ENCODE results near the gene LGR6.

The LGR6 gene

DNA sequence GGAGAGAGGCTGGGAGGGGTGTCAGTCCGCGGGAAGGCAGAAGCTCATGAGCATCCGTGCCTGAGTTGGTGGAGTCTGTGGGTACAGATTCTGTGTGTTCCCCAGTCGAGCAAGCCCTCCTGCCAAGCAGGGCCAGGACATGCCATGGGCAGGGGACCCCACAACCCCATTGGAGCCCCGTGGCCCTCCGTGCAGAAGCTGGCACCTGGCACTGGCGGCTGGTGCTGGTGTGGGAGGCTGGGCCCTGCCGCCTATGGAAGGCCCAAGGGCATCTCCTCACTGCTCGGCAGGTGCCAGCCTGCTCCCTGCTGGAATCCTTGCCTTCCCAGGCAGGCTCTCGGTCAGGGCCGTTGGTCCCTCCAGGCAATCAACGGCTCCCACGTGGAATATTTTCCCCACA, 74.4 kb downstream of the LGR6 start:
- no peak for DNase-seq
- in situ Hi-C loops (cut with HindIII; ENCODE audit: low pct_ligation_motif_present, low sequenced_read_pairs), result no loop called here
- H3K36me3 ChIP-seq (replicated peaks), result no peaks in the 10 kb centered on the region
- TF ChIP-seq, protein P1, sequence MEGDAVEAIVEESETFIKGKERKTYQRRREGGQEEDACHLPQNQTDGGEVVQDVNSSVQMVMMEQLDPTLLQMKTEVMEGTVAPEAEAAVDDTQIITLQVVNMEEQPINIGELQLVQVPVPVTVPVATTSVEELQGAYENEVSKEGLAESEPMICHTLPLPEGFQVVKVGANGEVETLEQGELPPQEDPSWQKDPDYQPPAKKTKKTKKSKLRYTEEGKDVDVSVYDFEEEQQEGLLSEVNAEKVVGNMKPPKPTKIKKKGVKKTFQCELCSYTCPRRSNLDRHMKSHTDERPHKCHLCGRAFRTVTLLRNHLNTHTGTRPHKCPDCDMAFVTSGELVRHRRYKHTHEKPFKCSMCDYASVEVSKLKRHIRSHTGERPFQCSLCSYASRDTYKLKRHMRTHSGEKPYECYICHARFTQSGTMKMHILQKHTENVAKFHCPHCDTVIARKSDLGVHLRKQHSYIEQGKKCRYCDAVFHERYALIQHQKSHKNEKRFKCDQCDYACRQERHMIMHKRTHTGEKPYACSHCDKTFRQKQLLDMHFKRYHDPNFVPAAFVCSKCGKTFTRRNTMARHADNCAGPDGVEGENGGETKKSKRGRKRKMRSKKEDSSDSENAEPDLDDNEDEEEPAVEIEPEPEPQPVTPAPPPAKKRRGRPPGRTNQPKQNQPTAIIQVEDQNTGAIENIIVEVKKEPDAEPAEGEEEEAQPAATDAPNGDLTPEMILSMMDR (IDR thresholded peaks at IDR 0.05; ENCODE audit: low read depth, low read length, missing control alignments), result no peak
- no peak overlapping the region for H3K27ac ChIP-seq
- peaks cover 39% of the 10 kb centered on the region for H3K27me3 ChIP-seq (replicated peaks)
- H3K4me3 ChIP-seq (ENCODE audit: low read depth, low read length), result no peak overlapping the region

DNA sequence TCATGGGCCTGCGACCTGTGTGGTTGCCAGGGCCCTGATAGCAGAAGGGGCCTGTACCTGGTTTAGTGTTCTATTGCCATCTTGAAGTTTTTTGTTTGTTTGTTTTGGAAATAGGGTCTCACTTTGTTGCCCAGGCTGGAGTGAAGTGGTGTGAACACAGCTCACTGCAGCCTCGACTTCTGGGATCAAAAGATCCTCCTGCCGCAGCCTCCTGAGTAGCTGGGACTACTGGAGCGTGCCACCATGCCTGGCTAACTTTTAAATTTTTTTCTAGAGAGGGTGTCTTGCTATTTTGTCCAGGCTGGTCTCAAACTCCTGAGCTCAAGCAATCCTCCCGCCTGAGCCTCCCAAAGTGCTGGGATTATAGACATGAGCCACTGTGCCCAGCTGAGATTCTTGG, 75.2 kb downstream of the LGR6 start:
- H3K27me3 ChIP-seq (replicated peaks), result peaks cover 31% of the 10 kb centered on the region
- no peaks in the 10 kb centered on the region for H3K36me3 ChIP-seq (replicated peaks)
- H3K4me3 ChIP-seq (ENCODE audit: low read depth, low read length), result no peak overlapping the region
- no peak overlapping the region for H3K27ac ChIP-seq
- TF ChIP-seq, protein P1 (IDR thresholded peaks at IDR 0.05; ENCODE audit: low read depth, low read length, missing control alignments), result no peak
- in situ Hi-C loops (cut with HindIII; ENCODE audit: low pct_ligation_motif_present, low sequenced_read_pairs), result no loop called here
- DNase-seq, result no peak

DNA sequence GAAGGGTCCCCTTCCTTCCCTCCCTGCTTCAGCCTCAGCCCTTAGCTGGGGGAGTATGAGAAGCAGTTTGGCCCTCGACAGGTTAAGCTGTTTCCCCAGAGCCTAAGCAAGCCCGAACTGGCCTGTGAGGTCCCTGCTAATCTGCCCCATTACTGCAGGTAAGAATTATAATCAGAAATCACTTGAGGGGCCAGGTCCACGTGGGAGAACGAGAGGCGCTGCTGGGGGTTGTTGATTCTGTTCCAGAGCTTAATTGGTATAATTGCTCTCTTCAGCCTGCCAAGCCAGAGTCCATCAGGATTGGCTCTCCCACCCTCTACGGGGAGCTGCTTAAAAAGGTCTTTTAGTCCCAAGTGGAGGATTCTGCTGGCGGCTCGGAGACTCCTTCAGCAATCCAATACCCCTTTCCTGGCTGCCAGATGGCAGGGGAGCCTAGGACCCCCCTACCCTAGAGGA, 77.3 kb downstream of the LGR6 start:
- no peak for DNase-seq
- no peak overlapping the region for H3K4me3 ChIP-seq (ENCODE audit: low read depth, low read length)
- in situ Hi-C loops (cut with HindIII; ENCODE audit: low pct_ligation_motif_present, low sequenced_read_pairs), result no loop called here
- H3K27me3 ChIP-seq (replicated peaks), result peaks cover 21% of the 10 kb centered on the region
- H3K36me3 ChIP-seq (replicated peaks), result no peaks in the 10 kb centered on the region
- H3K27ac ChIP-seq, result no peak overlapping the region
- TF ChIP-seq, protein P1 (IDR thresholded peaks at IDR 0.05; ENCODE audit: low read depth, low read length, missing control alignments), result no peak

DNA sequence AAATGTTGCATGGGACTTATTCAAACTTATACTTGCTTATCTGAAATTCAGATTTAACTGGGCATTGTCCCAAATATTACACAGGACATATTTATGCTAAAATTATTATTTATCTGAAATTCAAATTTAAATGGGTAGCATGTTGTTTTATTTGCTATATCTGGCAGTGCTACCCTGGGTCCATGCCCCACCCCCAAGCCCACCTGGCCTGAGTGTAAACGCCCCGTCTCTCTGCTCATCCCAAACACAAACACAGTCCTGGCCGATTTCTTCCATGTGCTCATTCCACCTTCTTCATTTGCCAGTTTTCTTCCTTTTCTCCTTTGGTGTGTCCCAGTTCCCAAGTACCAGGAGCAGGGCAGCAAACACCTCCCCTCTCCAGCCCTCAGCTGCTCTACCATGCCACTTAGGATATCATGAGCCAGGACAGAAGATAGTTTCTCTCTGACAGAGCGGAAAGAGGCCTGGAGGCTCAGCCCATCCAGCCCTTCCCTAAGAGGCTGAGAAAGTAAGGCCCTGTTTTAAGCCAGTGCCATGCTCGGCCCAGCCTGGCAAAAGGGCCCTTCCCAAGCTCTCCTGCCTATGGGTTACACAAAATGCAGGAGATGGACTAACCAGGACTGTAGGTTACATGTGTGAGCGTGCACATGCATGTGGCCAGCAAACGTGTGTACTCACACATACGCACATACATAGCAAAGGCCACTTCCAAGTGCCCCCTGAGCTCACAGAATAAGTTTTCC, 78.7 kb downstream of the LGR6 start:
- Histone ChIP-seq H3K4me3 (ENCODE audit: low read depth, low read length) (no peak overlapping the region), H3K27ac (no peak overlapping the region), H3K36me3 (replicated peaks) (no peaks in the 10 kb centered on the region), H3K27me3 (replicated peaks) (peaks cover 13% of the 10 kb centered on the region)
- in situ Hi-C loops (cut with HindIII; ENCODE audit: low pct_ligation_motif_present, low sequenced_read_pairs), result no loop called here
- TF ChIP-seq, protein P1 (IDR thresholded peaks at IDR 0.05; ENCODE audit: low read depth, low read length, missing control alignments), result no peak
- no peak for DNase-seq

DNA sequence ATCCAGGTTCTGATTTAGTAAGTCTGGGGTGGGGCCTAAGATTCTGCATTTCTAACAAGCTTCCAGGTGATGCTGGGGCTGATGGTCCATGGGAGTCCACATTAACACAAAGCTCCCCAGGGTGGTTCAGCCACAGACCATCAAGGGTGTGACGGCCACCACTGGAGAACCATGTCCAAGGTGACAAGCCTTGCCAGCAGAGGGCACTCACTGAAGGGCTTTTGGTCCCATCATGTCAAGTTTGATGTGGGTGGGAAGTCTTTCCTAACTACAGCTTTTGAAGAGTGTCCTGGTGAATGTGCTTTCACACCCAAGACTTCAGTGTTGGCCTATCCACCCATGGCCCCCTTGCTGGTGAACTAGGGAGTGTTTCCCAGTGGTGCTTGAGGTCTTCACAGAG, 81.0 kb downstream of the LGR6 start:
- H3K27me3 ChIP-seq (replicated peaks), result peaks cover 8% of the 10 kb centered on the region
- H3K4me3 ChIP-seq (ENCODE audit: low read depth, low read length), result no peak overlapping the region
- DNase-seq, result peak; percentile 43
- H3K36me3 ChIP-seq (replicated peaks), result no peaks in the 10 kb centered on the region
- in situ Hi-C loops (cut with HindIII; ENCODE audit: low pct_ligation_motif_present, low sequenced_read_pairs), result no loop called here
- H3K27ac ChIP-seq, result no peak overlapping the region
- TF ChIP-seq, protein P1 (IDR thresholded peaks at IDR 0.05; ENCODE audit: low read depth, low read length, missing control alignments), result peak; percentile 79
